ENCODE measurements around the gene TTC29.

TTC29 gene

GRCh38 chr4:146916479-146917076 is 29.1 kb downstream of the TTC29 start:
- no peak overlapping the region for H3K27ac ChIP-seq
- no peaks in the 10 kb centered on the region for H3K27me3 ChIP-seq (ENCODE audit: insufficient read depth, low read depth, severe bottlenecking)
- no peaks in the 10 kb centered on the region for H3K36me3 ChIP-seq
- DNase-seq = peak; percentile 29
- no peaks in the 10 kb centered on the region for H3K9me3 ChIP-seq (ENCODE audit: severe bottlenecking)
- peak; percentile 31; the same call in 1 of the 2 replicates for TF ChIP-seq CTCF (IDR thresholded peaks at IDR 0.05; ENCODE audit: low read depth, low read length)
- H3K4me3 ChIP-seq (ENCODE audit: low read depth, low read length) = no peak overlapping the region

GRCh38 chr4:146915132-146915531 is 30.5 kb downstream of the TTC29 start:
- H3K9me3 ChIP-seq (ENCODE audit: severe bottlenecking) = no peaks in the 10 kb centered on the region
- no peak overlapping the region for H3K27ac ChIP-seq
- TF ChIP-seq CTCF (IDR thresholded peaks at IDR 0.05; ENCODE audit: low read depth, low read length) = no peak
- H3K36me3 ChIP-seq = no peaks in the 10 kb centered on the region
- DNase-seq = no peak
- no peak overlapping the region for H3K4me3 ChIP-seq (ENCODE audit: low read depth, low read length)
- H3K27me3 ChIP-seq (ENCODE audit: insufficient read depth, low read depth, severe bottlenecking) = no peaks in the 10 kb centered on the region

- H3K9me3 ChIP-seq (ENCODE audit: severe bottlenecking) = no peaks in the 10 kb centered on the region
Measured at GRCh38 chr4:146900295-146900694, 45.4 kb downstream of the TTC29 start.

GRCh38 chr4:146890301-146890700 is 55.4 kb downstream of the TTC29 start:
- Histone ChIP-seq H3K36me3 (no peaks in the 10 kb centered on the region), H3K9me3 (ENCODE audit: severe bottlenecking) (no peaks in the 10 kb centered on the region), H3K27ac (no peak overlapping the region), H3K27me3 (ENCODE audit: insufficient read depth, low read depth, severe bottlenecking) (no peaks in the 10 kb centered on the region), H3K4me3 (ENCODE audit: low read depth, low read length) (no peak overlapping the region)
- no peak for TF ChIP-seq CTCF (IDR thresholded peaks at IDR 0.05; ENCODE audit: low read depth, low read length)
- no peak for DNase-seq

More at GRCh38 chr4:146900295-146900694, 45.4 kb downstream of the TTC29 start:
- Histone ChIP-seq H3K27ac (no peak overlapping the region), H3K36me3 (no peaks in the 10 kb centered on the region), H3K27me3 (ENCODE audit: insufficient read depth, low read depth, severe bottlenecking) (no peaks in the 10 kb centered on the region), H3K4me3 (ENCODE audit: low read depth, low read length) (no peak overlapping the region)
- TF ChIP-seq CTCF (IDR thresholded peaks at IDR 0.05; ENCODE audit: low read depth, low read length) = no peak
- no peak for DNase-seq

- H3K4me3 ChIP-seq (ENCODE audit: low read depth, low read length) = no peak overlapping the region
- H3K9me3 ChIP-seq (ENCODE audit: severe bottlenecking) = no peaks in the 10 kb centered on the region
Measured at GRCh38 chr4:146883070-146883469, 62.6 kb downstream of the TTC29 start.

More at GRCh38 chr4:146883070-146883469, 62.6 kb downstream of the TTC29 start:
- Histone ChIP-seq H3K27me3 (ENCODE audit: insufficient read depth, low read depth, severe bottlenecking) (no peaks in the 10 kb centered on the region), H3K27ac (no peak overlapping the region), H3K36me3 (no peaks in the 10 kb centered on the region)
- no peak for DNase-seq
- TF ChIP-seq CTCF (IDR thresholded peaks at IDR 0.05; ENCODE audit: low read depth, low read length) = no peak
